A204.1 (cell line): Measurements from ENCODE around the gene SAE1.

Source experiments
- FAIRE-seq: peaks from 2 replicates; lab custom pipeline; 2012; peaks lifted over from hg19 to GRCh38; lab: Jason Lieb, UNC

SAE1 gene

GRCh38 chr19:47161876-47162489, 31.3 kb downstream of the SAE1 start:
- FAIRE-seq: no peak

- FAIRE-seq: no peak
Measured at GRCh38 chr19:47168065-47168464, 37.4 kb downstream of the SAE1 start.

- FAIRE-seq: no peak
Measured at GRCh38 chr19:47172666-47173455, 42.2 kb downstream of the SAE1 start.

DNA sequence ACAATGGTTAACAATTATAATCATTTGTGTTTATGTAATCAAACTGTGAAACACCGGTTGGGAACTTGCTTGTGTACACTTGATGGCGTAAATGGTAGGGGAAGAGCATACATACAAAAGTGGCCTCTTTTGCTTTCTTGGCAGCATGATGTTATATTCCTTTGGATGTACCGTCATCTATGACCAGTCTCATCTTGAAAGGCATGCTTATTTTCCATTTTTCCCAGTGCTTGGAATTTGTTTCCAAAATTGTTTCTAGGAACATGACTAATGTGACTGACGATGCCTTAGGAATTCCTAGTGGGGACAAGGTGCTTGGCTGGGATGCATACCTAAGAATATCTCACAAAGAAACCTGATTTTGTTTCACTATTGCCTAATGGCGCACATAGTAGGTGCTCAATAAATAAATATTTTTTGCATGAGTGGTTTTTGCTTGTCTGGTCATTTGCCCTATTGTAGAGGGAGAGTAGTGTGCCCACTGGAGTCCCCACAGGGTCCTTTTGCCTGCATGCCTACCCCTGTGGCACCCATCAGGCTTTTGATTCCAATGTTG, 45.5 kb downstream of the SAE1 start:
- FAIRE-seq: no peak

- no peak for FAIRE-seq
Measured at GRCh38 chr19:47176627-47177090, 46.0 kb downstream of the SAE1 start.

DNA sequence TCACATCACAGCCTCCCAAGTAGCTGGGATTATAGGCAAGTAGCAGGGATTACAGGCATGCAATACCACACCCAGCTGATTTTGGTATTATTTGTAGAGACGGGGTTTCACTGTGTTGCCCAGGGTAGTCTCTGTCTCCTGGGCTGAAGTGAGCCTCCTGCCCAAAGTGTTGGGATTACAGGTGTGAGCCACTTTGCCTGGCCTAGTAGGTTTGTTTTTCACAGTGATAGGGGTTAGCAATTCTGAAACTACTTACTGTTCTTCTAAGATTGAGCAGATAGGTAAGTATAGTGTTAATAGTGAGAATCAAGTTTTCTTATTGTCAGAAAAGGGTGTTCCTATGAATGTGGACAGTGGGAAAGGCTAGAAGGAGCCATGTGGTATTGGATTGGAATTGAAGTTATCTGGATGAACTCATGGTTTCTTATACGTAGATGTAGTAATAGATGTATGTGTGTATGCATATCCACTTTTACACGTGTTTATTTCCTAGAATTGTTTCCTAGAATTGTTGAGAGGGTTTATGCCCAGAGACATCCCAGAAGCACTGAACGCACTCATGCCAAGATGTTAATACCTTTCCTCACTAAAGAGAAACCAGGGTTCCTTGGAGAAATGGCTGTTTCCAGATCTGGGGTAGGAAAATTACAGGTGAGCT, 49.1 kb downstream of the SAE1 start:
- FAIRE-seq: no peak

DNA sequence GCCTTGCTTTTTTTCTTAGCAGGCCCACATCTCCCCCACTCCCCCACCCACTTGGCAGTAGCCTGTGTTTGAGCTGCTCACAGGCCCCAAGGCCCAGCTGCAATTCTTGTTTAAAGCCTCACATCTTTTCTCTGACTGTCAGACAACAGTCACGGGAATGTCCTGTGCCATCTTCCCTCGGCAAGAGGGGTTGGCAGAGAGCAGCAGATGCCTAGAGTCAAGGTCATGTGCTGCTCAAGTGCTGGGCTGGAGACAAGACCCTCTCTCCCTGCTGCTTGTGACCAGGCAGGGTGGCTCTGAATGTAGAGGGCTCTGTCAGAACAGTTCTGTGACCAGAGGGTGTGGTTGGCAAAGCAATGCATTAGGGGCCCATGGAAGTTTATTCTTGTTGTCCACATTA, 53.0 kb downstream of the SAE1 start:
- no peak for FAIRE-seq

GRCh38 chr19:47186446-47187334, 56.1 kb downstream of the SAE1 start:
- FAIRE-seq: no peak

GRCh38 chr19:47187335-47187655, 56.7 kb downstream of the SAE1 start:
- no peak for FAIRE-seq

- no peak for FAIRE-seq
Measured at GRCh38 chr19:47187797-47188196, 57.2 kb downstream of the SAE1 start.

- no peak for FAIRE-seq
Measured at GRCh38 chr19:47188507-47189033, 57.9 kb downstream of the SAE1 start.

GRCh38 chr19:47190167-47190727, 59.6 kb downstream of the SAE1 start:
- no peak for FAIRE-seq

GRCh38 chr19:47195434-47195833, 64.8 kb downstream of the SAE1 start:
- no peak for FAIRE-seq

- FAIRE-seq: no peak
Measured at GRCh38 chr19:47197141-47197540, 66.5 kb downstream of the SAE1 start.

DNA sequence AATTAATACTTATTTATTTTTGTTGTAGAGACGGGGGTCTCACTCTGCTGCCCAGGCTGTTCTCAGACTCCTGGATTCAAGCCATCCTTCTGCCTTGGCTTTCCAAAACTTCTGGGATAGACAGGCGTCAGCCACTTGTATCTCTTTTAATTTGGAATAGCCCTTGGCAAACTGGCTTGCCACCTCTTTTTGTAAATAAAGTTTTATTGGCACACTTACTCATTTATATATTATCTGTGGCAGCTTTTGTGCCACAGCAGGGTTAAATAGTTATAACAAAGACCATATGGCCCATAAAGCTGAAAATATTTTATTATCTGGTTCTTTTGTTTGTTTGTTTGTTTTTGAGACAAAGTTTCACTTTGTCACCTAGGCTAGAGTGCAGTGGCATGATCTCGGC, 69.9 kb downstream of the SAE1 start:
- no peak for FAIRE-seq

DNA sequence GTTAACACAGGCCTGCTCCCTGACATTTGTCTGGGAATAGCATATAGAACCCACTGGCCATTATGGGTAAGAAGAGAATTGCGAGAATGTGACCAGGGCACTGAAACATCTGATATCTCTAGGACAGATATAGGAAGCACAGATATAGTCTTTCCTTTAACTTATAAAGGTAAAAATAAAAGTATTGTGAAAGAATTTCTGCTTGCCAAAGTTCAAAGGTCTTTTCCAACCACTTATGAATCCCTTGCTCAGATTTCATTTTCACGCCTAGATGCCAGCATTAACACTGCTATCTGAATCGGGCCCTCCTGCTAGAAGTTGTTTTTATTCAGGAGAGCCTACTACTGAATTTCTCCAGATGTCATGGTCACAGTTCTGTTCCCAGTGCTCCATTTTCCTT, 72.6 kb downstream of the SAE1 start:
- FAIRE-seq: no peak

DNA sequence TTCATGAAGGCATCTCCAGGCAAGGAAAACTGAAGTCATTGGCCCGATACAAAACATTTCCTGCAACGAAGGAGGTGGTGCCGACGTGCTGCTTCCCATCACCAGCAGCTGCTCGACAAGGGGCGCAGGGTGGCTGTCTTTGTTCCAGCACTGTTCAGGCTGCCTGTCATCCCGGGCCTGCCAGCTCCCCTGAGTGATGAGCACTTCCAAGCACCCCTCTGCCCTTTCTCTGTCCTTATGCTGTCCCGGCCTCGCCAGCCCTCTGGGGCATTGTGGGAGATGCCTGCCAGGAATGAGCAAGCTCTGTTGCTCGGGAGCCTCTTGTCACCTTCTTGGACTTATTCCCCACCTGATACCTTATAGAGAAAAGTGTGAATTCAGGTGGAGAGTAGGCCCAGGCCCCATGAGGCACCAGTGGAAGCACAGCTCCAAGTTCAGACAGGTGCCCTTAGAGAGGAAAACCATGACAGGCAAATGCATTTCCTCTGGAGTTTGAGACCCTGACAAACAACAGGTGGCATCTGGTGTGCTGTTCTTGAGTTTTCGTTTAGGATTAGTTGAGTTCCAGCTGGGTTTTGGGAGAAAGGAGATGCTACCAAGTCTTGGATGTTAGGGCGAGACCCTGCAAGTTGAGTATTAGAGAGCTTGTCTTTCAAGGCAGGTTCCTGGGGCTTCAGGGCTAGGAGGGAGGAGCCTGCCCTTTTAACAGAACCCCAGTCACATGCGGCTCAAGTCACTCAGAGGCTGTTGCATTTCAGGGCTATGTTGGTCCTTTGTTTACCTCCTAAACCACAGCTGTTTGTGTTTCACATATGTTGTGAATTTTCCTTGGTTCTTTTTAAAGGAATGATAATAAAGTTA, 78.9 kb downstream of the SAE1 start:
- no peak for FAIRE-seq

GRCh38 chr19:47210180-47210490, 79.5 kb downstream of the SAE1 start:
- FAIRE-seq: no peak

DNA sequence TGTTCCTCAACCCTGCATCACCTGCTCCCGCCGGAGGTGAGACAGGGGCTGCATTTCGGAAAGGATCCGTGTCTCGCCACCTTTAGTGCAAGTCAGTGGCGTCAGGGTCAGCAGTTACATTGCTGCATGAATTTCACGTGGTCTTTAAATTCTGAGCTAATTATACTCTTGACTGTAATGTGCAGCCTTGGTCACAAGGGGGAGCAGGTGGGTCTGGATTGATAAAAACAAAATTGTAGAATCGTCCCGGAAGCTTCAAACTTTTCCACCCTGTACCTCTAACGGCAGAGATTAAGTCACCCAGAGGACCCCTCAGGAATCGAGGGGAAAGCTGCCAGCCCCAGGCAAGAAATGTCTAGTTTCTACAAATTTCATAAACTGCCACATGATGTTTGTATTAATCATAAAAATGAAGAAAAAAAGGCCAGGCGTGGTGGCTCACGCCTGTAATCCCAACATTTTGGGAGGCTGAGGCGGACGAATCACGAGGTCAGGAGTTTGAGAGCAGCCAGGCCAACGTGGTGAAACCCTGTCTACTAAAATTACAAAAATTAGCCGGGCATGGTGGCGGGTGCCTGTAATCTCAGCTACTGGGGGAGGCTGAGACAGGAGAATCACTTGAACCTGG, 80.2 kb downstream of the SAE1 start:
- peak; percentile 90 for FAIRE-seq

DNA sequence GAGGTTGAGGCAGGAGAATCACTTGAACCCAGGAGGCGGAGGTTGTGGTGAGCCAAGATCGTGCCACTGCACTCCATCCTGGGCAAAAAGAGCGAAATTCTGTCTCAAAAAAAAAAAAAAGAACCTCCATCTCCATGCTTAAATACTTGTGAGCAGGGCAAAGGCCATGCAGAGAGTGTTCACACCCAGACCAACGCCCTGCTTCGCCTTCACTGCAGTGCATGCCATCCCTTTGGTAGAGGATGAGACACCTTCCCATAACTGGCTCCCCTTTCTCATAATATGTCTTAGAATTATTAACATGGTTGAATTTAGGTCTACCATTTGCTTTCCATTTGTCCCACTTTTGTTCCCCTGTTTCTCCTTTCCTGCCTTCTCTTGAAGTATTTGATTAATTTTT, 84.9 kb downstream of the SAE1 start:
- FAIRE-seq: no peak
